H9 (cell line): ENCODE results near the gene IQGAP2. TPM values are rescaled to one million over a fixed set of nuclear protein-coding genes. Genes with fewer than 3 reads are reported as not detected.

Experiments
- DNase-seq: peaks from one replicate; pipeline ENCODE4 v3.0.0-alpha.2; 2017
- H2AFZ ChIP-seq: one replicate; pipeline ENCODE4 v1.6.1; 2013; ENCODE audit warnings: mild to moderate bottlenecking, low read length, control low read depth, moderate library complexity
- H2AK5ac ChIP-seq: 2 replicates; pipeline ENCODE4 v1.6.1; 2013; ENCODE audit warnings: low read length, control low read depth, mixed read lengths; ENCODE audit not compliant: insufficient read length
- H2BK120ac ChIP-seq: one replicate; pipeline ENCODE4 v1.6.1; 2013; ENCODE audit warnings: low read depth, mild to moderate bottlenecking, low read length, control low read depth, inconsistent platforms; ENCODE audit not compliant: poor library complexity, severe bottlenecking
- H2BK12ac ChIP-seq: 2 replicates; pipeline ENCODE4 v1.6.1; 2013; ENCODE audit warnings: low read length, control low read depth, mixed read lengths, low read depth; ENCODE audit not compliant: insufficient read length
- H2BK15ac ChIP-seq: 2 replicates; pipeline ENCODE4 v1.6.1; 2013; ENCODE audit warnings: low read depth, low read length, control low read depth
- H2BK20ac ChIP-seq: one replicate; pipeline ENCODE4 v1.6.1; 2013; ENCODE audit warnings: low read depth, mild to moderate bottlenecking, low read length, control low read depth, inconsistent platforms; ENCODE audit not compliant: poor library complexity, severe bottlenecking
- H2BK5ac ChIP-seq: 2 replicates; pipeline ENCODE4 v1.6.1; 2013; ENCODE audit warnings: low read length, control low read depth, mixed read lengths; ENCODE audit not compliant: insufficient read length
- H3K14ac ChIP-seq: 2 replicates; pipeline ENCODE4 v1.6.1; 2013; ENCODE audit warnings: low read length, control low read depth; ENCODE audit not compliant: insufficient read depth
- H3K18ac ChIP-seq: 2 replicates; pipeline ENCODE4 v1.6.1; 2013; ENCODE audit warnings: low read depth, mild to moderate bottlenecking, mixed read lengths, low read length, control low read depth; ENCODE audit not compliant: insufficient read length
- H3K23ac ChIP-seq: 2 replicates; pipeline ENCODE4 v1.6.1; 2013; ENCODE audit warnings: low read length, control low read depth, mixed read lengths, low read depth; ENCODE audit not compliant: insufficient read length
- H3K23me2 ChIP-seq: 2 replicates; pipeline ENCODE4 v1.6.1; 2013; ENCODE audit warnings: low read depth, mild to moderate bottlenecking, mixed read lengths, low read length, control low read depth; ENCODE audit not compliant: insufficient read length, poor library complexity, severe bottlenecking
- H3K27ac ChIP-seq: 2 replicates; pipeline ENCODE4 v1.5.1; 2013; ENCODE audit warnings: low read length, control low read depth, mixed read lengths, low read depth; ENCODE audit not compliant: insufficient read length
- H3K27me3 ChIP-seq: 2 replicates; pipeline ENCODE4 v1.6.1; 2013; ENCODE audit warnings: low read length, control low read depth, inconsistent platforms; ENCODE audit not compliant: insufficient read depth
- H3K4ac ChIP-seq: 2 replicates; pipeline ENCODE4 v1.6.1; 2013; ENCODE audit warnings: low read depth, mild to moderate bottlenecking, control low read depth, inconsistent platforms, low read length, moderate library complexity
- H3K4me1 ChIP-seq: 2 replicates; pipeline ENCODE4 v1.6.1; 2013; ENCODE audit warnings: low read length, control low read depth, inconsistent platforms; ENCODE audit not compliant: insufficient read depth
- H3K4me2 ChIP-seq: 2 replicates; pipeline ENCODE4 v1.6.1; 2013; ENCODE audit warnings: low read length, control low read depth, mixed read lengths; ENCODE audit not compliant: insufficient read length, insufficient read depth
- H3K56ac ChIP-seq: 2 replicates; pipeline ENCODE4 v1.6.1; 2013; ENCODE audit warnings: low read depth, mild to moderate bottlenecking, mixed read lengths, low read length, control low read depth; ENCODE audit not compliant: insufficient read length
- H3K79me1 ChIP-seq: 2 replicates; pipeline ENCODE4 v1.6.1; 2013; ENCODE audit warnings: low read depth, mild to moderate bottlenecking, moderate library complexity, low read length, control low read depth, inconsistent platforms; ENCODE audit not compliant: insufficient read depth, poor library complexity, severe bottlenecking
- H3K79me2 ChIP-seq: 2 replicates; pipeline ENCODE4 v1.6.1; 2013; ENCODE audit warnings: low read length, control low read depth, inconsistent platforms; ENCODE audit not compliant: insufficient read depth
- H3K9ac ChIP-seq: 2 replicates; pipeline ENCODE4 v1.6.1; 2013; ENCODE audit warnings: low read length, control low read depth, mixed read lengths; ENCODE audit not compliant: insufficient read length; ENCODE audit errors: extremely low read depth
- H3K9me3 ChIP-seq: one replicate; pipeline ENCODE4 v1.6.1; 2013; ENCODE audit warnings: low read depth, low read length, inconsistent platforms; ENCODE audit not compliant: control insufficient read depth
- H3T11ph ChIP-seq: one replicate; pipeline ENCODE4 v1.6.1; 2013; ENCODE audit warnings: mild to moderate bottlenecking, low read length, control low read depth, inconsistent platforms
- H4K20me1 ChIP-seq: one replicate; pipeline ENCODE4 v1.6.1; 2013; ENCODE audit not compliant: control insufficient read depth, insufficient read length, insufficient read depth
- H4K5ac ChIP-seq: 2 replicates; pipeline ENCODE4 v1.6.1; 2013; ENCODE audit warnings: low read depth, mild to moderate bottlenecking, mixed read lengths, low read length, control low read depth; ENCODE audit not compliant: insufficient read length
- H4K8ac ChIP-seq: replicated peaks from 2 replicates; pipeline ENCODE4 v1.6.1; 2013; ENCODE audit warnings: low read length, control low read depth, mixed read lengths, low read depth; ENCODE audit not compliant: insufficient read length
- H4K91ac ChIP-seq: 2 replicates; pipeline ENCODE4 v1.6.1; 2013; ENCODE audit warnings: low read depth, mild to moderate bottlenecking, moderate library complexity, mixed read lengths, low read length, control low read depth; ENCODE audit not compliant: insufficient read length
- H3K27ac Mint-ChIP-seq, 3 experiments: 2 replicates in 2 of 3; 3 replicates in 1 of 3; pipeline ENCODE4 v1.8.0; 2020 to 2021; ENCODE audit warnings: mixed read lengths in 3 of 3, mild to moderate bottlenecking in 1 of 3, moderate library complexity in 1 of 3
- H3K27me3 Mint-ChIP-seq: 2 replicates; pipeline ENCODE4 v1.8.0; 2021; ENCODE audit warnings: low read depth, mild to moderate bottlenecking, moderate library complexity, mixed read lengths
- H3K36me3 Mint-ChIP-seq, 3 experiments: 2 replicates in 2 of 3; 3 replicates in 1 of 3; pipeline ENCODE4 v1.8.0; 2020 to 2021; ENCODE audit warnings: low read depth in 3 of 3, mixed read lengths in 3 of 3; ENCODE audit not compliant: insufficient read depth in 1 of 3
- H3K4me1 Mint-ChIP-seq, 2 experiments: 2 replicates each; pipeline ENCODE4 v1.8.0; 2020; ENCODE audit warnings: mixed read lengths in 2 of 2
- H3K4me3 Mint-ChIP-seq, 2 experiments: 2 replicates in 1 of 2; 3 replicates in 1 of 2; pipeline ENCODE4 v1.8.0; 2020 to 2021; ENCODE audit warnings: mild to moderate bottlenecking in 2 of 2, mixed read lengths in 2 of 2, moderate library complexity in 1 of 2
- H3K9me3 Mint-ChIP-seq, 2 experiments: 2 replicates in 1 of 2; 3 replicates in 1 of 2; pipeline ENCODE4 v1.8.0; 2020; ENCODE audit warnings: mild to moderate bottlenecking in 2 of 2, mixed read lengths in 2 of 2, moderate library complexity in 1 of 2
- WGBS: extraction: QIAGEN DNeasy Blood & Tissue Kit; methylation state at CpG from one replicate; pipeline ENCODE4 v1.1.7; 2013; ENCODE audit warnings: missing lambda C conversion rate, low lambda C conversion rate, mixed read lengths; ENCODE audit not compliant: insufficient read length; ENCODE audit errors: extremely low coverage; 5-methylcytosine and 5-hydroxymethylcytosine counted together
- total RNA-seq: library from RNA; stranded (reverse); gene quantifications from 2 replicates; pipeline ENCODE4 v1.2.1, GENCODE V29; 2021
- TF ChIP-seq, protein P1 (sequence below): fragments of 200-600 bp; sonication (generic); conservative IDR thresholded peaks from 3 replicates; pipeline ENCODE4 v1.8.0; 2021; ENCODE audit warnings: antibody characterized with exemption, mild to moderate bottlenecking

IQGAP2 gene
- total RNA-seq, 1 experiment from 2014 or later: 22.5 TPM

GRCh38 chr5:76723266-76723665 lies 320.2 kb downstream of the IQGAP2 start:
- no peak overlapping the region for H4K5ac ChIP-seq
- H3K79me1 ChIP-seq: peaks cover 8% of the 10 kb centered on the region
- H3K4me1 ChIP-seq: no peaks in the 10 kb centered on the region
- no peak overlapping the region for H3T11ph ChIP-seq
- H3K4ac ChIP-seq: no peak overlapping the region
- H3K4me2 ChIP-seq: no peak overlapping the region
- no peak overlapping the region for H2BK5ac ChIP-seq
- H2AK5ac ChIP-seq: no peak overlapping the region
- no peak overlapping the region for H3K14ac ChIP-seq
- no peaks in the 10 kb centered on the region; the same call in 1 of the 2 replicates for H3K79me2 ChIP-seq
- no peak for DNase-seq
- H4K8ac ChIP-seq: no peak overlapping the region
- no peak overlapping the region for H3K23ac ChIP-seq
- no peak overlapping the region for H2BK15ac ChIP-seq
- H3K18ac ChIP-seq: no peak overlapping the region
- H3K4me1 Mint-ChIP-seq: peaks cover 0 to 5% of the 10 kb centered on the region in 2 experiments; a peak in 2 of 4 replicates
- no peak overlapping the region for H3K56ac ChIP-seq
- TF ChIP-seq, protein P1, sequence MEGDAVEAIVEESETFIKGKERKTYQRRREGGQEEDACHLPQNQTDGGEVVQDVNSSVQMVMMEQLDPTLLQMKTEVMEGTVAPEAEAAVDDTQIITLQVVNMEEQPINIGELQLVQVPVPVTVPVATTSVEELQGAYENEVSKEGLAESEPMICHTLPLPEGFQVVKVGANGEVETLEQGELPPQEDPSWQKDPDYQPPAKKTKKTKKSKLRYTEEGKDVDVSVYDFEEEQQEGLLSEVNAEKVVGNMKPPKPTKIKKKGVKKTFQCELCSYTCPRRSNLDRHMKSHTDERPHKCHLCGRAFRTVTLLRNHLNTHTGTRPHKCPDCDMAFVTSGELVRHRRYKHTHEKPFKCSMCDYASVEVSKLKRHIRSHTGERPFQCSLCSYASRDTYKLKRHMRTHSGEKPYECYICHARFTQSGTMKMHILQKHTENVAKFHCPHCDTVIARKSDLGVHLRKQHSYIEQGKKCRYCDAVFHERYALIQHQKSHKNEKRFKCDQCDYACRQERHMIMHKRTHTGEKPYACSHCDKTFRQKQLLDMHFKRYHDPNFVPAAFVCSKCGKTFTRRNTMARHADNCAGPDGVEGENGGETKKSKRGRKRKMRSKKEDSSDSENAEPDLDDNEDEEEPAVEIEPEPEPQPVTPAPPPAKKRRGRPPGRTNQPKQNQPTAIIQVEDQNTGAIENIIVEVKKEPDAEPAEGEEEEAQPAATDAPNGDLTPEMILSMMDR: no peak
- H3K27me3 ChIP-seq: no peaks in the 10 kb centered on the region
- no peak overlapping the region for H4K91ac ChIP-seq
- no peak overlapping the region for H3K27ac ChIP-seq
- no peaks in the 10 kb centered on the region for H3K9me3 ChIP-seq
- no peak overlapping the region for H2BK20ac ChIP-seq
- no peak overlapping the region for H2AFZ ChIP-seq
- no peak overlapping the region for H3K9ac ChIP-seq
- H3K27me3 Mint-ChIP-seq: no peaks in the 10 kb centered on the region
- peaks cover 5 to 18% (median 17%) of the 10 kb centered on the region in 3 experiments for H3K36me3 Mint-ChIP-seq
- peaks cover 2 to 3% of the 10 kb centered on the region in 2 experiments for H3K9me3 Mint-ChIP-seq
- H3K23me2 ChIP-seq: no peaks in the 10 kb centered on the region
- H3K27ac Mint-ChIP-seq: no peak overlapping the region
- H2BK120ac ChIP-seq: no peak overlapping the region
- H3K4me3 Mint-ChIP-seq: no peak overlapping the region
- WGBS: no CpG with 5 or more reads among the region's 1 CpG
- no peak overlapping the region for H2BK12ac ChIP-seq
- no peaks in the 10 kb centered on the region for H4K20me1 ChIP-seq
